Inflammatory macrophage treated with lipopolysaccharide for 4 hours (primary cell): Measurements from ENCODE around the gene BSDC1.
A peak's percentile ranks its signal among the peaks of the same experiment; 100 is the strongest.

Experiments
- DNase-seq: peaks from one replicate; pipeline ENCODE4 v3.0.0-alpha.2; 2020

Gene BSDC1

GRCh38 chr1:32335535-32335789 is 58.8 kb downstream of the BSDC1 start:
- no peak for DNase-seq

- DNase-seq: peak; percentile 44
Observed at GRCh38 chr1:32334864-32335534, 59.2 kb downstream of the BSDC1 start.

GRCh38 chr1:32334274-32334861 is 59.9 kb downstream of the BSDC1 start:
- DNase-seq: no peak

- no peak for DNase-seq
Observed at GRCh38 chr1:32333251-32333963, 60.8 kb downstream of the BSDC1 start.

GRCh38 chr1:32332290-32333079 is 61.8 kb downstream of the BSDC1 start:
- no peak for DNase-seq

- DNase-seq: no peak
Observed at GRCh38 chr1:32331549-32331948, 62.7 kb downstream of the BSDC1 start.

GRCh38 chr1:32330558-32331151 is 63.6 kb downstream of the BSDC1 start:
- no peak for DNase-seq

- DNase-seq: no peak
Observed at GRCh38 chr1:32329931-32330466, 64.2 kb downstream of the BSDC1 start.

GRCh38 chr1:32327204-32327603 is 67.0 kb downstream of the BSDC1 start:
- no peak for DNase-seq

GRCh38 chr1:32321712-32322291 is 72.4 kb downstream of the BSDC1 start:
- DNase-seq: no peak

- DNase-seq: no peak
Observed at GRCh38 chr1:32318127-32318869, 75.9 kb downstream of the BSDC1 start.

- no peak for DNase-seq
Observed at GRCh38 chr1:32316903-32317277, 77.4 kb downstream of the BSDC1 start.
